ENCODE data around the gene NRF1.
A peak's percentile ranks its signal among the peaks of the same experiment; 100 is the strongest.
"Not testable (repeated sequence)": the region's sequence is repeated elsewhere in the genome, so short reads cannot be mapped to it uniquely, and the experiment has no call there.

Gene NRF1

GRCh38 chr7:129611246-129612111 is at the start of gene NRF1:
TSS of gene NRF1 (plus strand) at chr7:129611720. CDS start at chr7:129657352, 45,632 bp downstream.
- DNase-seq = peak; percentile 94

- DNase-seq = not testable (repeated sequence)
These were observed 45.2 kb upstream of the NRF1 start for GRCh38 chr7:129566323-129566722.

DNA sequence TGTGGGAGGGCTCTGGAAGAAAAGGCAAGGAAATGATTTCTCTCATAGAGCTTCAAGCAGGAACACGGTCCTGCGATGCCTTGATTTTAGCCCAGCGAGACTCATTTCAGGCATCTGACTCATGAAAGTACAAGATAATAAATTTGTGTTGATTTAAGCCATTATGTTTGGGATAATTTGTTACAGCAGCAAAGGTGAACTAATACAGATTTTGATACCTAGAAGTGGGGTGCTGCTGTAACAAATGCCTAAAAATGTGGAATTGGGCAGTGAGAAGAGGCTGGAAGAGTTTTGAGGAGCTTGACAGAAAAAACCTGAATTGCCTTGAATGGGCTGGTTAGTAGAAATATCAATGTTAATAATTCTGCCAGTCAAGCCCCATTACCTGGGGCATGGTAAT is 44.1 kb upstream of the NRF1 start:
- DNase-seq = no peak

- DNase-seq = no peak
These were observed 43.3 kb upstream of the NRF1 start for GRCh38 chr7:129568240-129568639.

DNA sequence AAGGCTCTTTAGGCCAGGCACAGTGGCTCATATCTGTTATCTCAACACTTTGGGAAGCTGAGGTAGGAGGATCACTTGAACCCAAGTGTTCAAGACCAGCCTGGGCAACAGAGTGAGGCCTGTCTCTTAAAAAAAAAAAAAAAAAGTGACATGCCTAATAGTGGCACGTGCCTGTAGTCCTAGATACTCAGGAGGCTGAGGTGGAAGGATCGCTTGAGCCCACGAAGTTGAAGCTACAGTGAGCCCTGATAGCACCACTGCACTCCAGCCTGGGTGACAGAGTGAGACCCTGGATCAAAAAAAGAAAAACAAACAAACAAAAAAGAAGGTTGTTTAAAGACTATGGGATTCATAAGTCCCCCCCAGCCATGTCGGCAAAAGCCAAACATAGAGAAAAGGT is 42.2 kb upstream of the NRF1 start:
- DNase-seq = no peak

- DNase-seq = no peak
These were observed 41.7 kb upstream of the NRF1 start for GRCh38 chr7:129569811-129570215.

GRCh38 chr7:129571201-129571600 is 40.3 kb upstream of the NRF1 start:
- DNase-seq = no peak

DNA sequence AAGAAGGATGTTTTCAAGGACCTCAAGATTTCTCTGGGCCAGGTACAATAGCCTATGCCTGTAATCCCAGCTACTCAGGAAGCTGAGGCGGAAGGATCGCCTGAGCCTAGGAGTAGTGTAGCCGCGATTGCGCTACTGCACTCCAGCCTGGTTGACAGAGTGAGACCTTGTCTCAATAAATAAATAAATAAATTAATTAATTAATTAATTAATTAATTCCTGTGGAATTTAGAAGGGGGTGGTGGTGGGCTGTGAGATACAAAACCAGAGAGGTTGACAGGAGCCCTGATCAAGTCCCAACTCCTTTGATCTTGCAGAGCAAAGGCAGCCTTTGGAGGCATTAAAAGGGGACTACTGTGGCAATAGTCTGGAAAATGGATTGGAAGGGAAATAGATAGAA is 39.3 kb upstream of the NRF1 start:
- DNase-seq = no peak

DNA sequence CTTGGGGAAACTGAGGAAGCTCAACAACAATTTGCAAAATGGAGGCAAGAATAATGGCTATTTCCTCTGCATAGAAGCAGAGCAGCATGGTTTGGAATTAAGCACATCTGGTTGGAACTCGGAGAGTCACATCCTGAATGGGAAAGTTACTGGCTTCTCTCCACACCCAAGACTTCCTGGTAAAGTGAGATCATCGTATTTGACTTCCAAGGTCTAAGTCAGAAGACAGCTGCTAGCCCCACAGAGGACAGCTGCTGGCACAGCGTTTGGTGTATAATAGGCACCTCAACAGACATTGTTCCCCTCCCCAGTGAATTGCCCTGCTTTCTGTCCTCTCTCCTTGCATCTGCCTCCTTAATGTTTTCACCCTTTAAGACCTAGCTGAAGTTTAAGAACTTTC is 37.0 kb upstream of the NRF1 start:
- no peak for DNase-seq

DNA sequence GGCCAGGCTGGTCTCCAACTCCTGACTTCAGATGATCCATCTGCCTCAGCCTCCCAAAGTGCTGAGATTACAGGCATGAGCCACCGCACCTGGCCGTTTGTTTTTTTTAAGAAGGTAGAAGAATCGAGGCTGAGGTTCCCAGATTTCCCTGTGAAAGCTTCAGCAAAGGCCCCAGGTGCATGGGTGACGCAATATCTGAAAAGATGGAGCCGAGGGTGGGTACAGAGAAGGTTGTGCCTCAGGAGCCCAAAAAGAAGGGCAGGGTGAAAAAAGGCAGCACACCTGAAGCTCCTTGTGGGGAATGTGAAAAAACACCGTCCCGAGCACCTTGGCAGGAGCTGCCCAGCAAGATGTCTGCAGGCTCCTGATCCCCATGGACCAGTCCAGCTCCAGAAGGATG is 35.8 kb upstream of the NRF1 start:
- no peak for DNase-seq

GRCh38 chr7:129576138-129576537 is 35.4 kb upstream of the NRF1 start:
- no peak for DNase-seq

- no peak for DNase-seq
These were observed 32.7 kb upstream of the NRF1 start for GRCh38 chr7:129578829-129579228.

DNA sequence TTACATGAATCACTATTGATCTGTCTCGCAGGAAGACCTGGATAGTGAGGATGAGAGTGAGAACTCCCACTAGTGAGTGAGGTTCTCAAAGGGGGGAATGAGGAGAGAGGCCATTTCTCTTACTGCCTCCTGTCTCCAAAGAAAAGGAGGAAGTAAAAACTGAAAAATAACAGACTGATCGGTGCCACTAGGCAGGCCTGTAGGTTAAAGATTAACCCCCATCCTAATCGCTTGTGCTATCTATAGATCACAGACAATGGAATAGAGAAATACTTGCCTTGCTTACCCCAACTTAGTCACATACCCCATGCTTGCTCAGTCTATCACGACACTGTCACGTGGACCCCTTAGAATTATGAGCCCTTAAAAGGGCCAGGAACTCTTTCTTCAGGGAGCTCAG is 25.3 kb upstream of the NRF1 start:
- DNase-seq = not testable (repeated sequence)

GRCh38 chr7:129588268-129588667 is 23.3 kb upstream of the NRF1 start:
- no peak for DNase-seq

- no peak for DNase-seq
These were observed 19.7 kb upstream of the NRF1 start for GRCh38 chr7:129591868-129592267.

DNA sequence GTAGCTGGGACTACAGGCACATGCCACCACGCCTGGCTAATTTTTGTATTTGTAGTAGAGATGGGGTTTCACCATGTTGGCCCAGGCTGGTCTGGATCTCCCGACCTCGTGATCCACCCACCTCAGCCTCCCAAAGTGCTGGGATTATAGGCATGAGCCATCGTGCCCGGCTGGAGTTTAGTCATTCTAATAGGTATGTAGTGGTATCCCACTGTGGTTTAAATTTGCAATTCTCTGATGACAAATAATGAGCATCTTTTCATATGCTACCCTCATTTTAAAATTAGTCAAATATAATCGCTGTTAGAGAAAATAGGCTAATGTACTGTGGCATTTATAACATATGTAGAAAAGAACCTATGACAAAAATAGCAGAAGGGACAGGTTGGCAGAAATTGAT is 15.1 kb upstream of the NRF1 start:
- DNase-seq = not testable (repeated sequence)

- DNase-seq = no peak
These were observed 13.8 kb upstream of the NRF1 start for GRCh38 chr7:129597672-129598071.

GRCh38 chr7:129599174-129599573 is 12.3 kb upstream of the NRF1 start:
- DNase-seq = no peak

GRCh38 chr7:129603594-129603993 is 7.9 kb upstream of the NRF1 start:
- DNase-seq = not testable (repeated sequence)

DNA sequence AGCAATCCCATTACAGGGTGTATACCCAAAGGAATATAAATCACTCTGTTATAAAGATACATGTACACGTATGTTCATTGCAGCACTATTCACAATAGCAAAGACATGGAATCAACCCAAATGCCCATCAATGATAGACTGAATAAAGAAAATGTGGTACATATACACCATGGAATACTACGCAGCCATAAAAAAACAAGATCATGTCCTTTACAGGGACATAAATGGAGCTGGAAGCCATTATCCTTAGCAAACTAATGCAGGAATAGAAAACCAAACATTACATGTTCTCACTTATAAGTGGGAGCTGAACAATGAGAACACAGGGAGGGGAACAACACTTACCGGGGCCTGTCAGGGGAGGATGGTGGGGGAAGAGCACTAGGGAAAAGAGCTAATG is 7.5 kb upstream of the NRF1 start:
- DNase-seq = not testable (repeated sequence)

- DNase-seq = no peak
These were observed 6.6 kb upstream of the NRF1 start for GRCh38 chr7:129604713-129605437.

GRCh38 chr7:129605960-129606614 is 5.4 kb upstream of the NRF1 start:
- no peak for DNase-seq

- DNase-seq = no peak
These were observed 4.7 kb upstream of the NRF1 start for GRCh38 chr7:129606803-129607202.

Measured in activated CD4-positive, alpha-beta T cell treated with anti-CD3 and anti-CD28 coated beads, Interleukin-2, Interleukin-6, amounts not matched to agents 100 ng/mL and 50 ng/mL, durations not matched to agents 16 hours and 8 hours (primary cell).